Measurements from ENCODE around the gene TUT1. TPM values are rescaled to one million over a fixed set of nuclear protein-coding genes. Genes with fewer than 3 reads are reported as not detected.
"Not testable (repeated sequence)": the region's sequence is repeated elsewhere in the genome, so short reads cannot be mapped to it uniquely, and the experiment has no call there.

Gene TUT1
- total and polyA plus RNA-seq, 3 donors from 2014 or later, result 24.3 to 30.0 (median 25.0) TPM

DNA sequence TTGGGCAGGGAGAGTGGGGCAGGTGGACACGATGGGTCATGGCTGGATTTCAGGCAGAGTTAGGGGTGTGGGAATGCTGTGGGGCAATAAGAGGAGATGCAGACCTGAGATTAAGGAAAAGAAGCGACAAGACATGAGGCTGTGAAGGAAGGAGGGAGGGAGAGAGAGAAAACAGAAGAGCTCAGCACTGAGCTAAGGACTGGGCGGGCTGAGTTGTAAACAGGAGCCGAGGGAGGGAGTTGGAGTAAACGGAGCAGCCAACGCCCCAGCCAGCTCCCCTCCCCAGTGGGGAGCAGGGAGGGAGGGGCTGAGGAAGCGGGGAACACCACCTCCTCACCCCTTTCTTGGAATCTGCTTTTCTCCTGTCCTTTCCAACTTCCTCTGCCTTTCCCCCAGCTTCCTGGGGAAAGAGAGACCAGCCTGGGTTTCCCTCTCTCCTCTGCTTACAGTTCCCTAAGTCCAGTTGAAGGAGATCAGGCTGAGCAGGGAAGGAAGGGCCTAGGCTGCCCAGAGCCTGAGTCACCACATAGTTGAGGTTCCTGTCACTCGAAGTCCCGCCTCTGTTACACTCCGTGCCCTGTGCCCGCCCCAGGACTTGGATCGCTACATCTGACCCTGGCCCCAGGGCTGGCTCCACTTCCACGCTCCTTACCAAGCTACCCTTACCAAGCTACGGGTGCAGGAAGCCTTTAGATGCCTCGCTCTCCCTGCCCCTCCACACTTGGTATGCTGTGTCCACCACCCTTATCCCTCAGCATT, 38.1 kb downstream of the TUT1 start:
- Histone ChIP-seq H3K36me3 (ENCODE audit: low read depth, missing control alignments) (no peaks in the 10 kb centered on the region), H3K27me3 (no peaks in the 10 kb centered on the region), H3K4me1 (peaks cover 71% of the 10 kb centered on the region), H3K27ac (peak overlapping the region; percentile 85 to 89), H3K4me3 (peak overlapping the region in 1 of 2 donors; percentile 3), H3K9me3 (no peaks in the 10 kb centered on the region)
- no peak for TF ChIP-seq POLR2A (IDR thresholded peaks at IDR 0.05)
- TF ChIP-seq CTCF (IDR thresholded peaks at IDR 0.05), result no peak
- intact Hi-C loops (cut with DNase I; ENCODE audit: low total_unique reads), result no loop called here
- peak; percentile 81 for DNase-seq
- 22 to 37% methylated on average over 8 to 15 of the region's 15 CpGs for WGBS, 2 donors

GRCh38 chr11:62552485-62553079, 38.7 kb downstream of the TUT1 start:
- no peaks in the 10 kb centered on the region for H3K9me3 ChIP-seq
- peak overlapping the region; percentile 85 to 89 for H3K27ac ChIP-seq
- peaks cover 78% of the 10 kb centered on the region for H3K4me1 ChIP-seq
- intact Hi-C loops (cut with DNase I; ENCODE audit: low total_unique reads), result no loop called here
- no peak overlapping the region for H3K4me3 ChIP-seq
- TF ChIP-seq POLR2A (IDR thresholded peaks at IDR 0.05) (no peak), CTCF (IDR thresholded peaks at IDR 0.05) (no peak)
- 43 to 51% methylated on average over 4 of the region's 4 CpGs for WGBS, 2 donors
- no peaks in the 10 kb centered on the region for H3K36me3 ChIP-seq (ENCODE audit: low read depth, missing control alignments)
- H3K27me3 ChIP-seq, result no peaks in the 10 kb centered on the region
- DNase-seq, result no peak

DNA sequence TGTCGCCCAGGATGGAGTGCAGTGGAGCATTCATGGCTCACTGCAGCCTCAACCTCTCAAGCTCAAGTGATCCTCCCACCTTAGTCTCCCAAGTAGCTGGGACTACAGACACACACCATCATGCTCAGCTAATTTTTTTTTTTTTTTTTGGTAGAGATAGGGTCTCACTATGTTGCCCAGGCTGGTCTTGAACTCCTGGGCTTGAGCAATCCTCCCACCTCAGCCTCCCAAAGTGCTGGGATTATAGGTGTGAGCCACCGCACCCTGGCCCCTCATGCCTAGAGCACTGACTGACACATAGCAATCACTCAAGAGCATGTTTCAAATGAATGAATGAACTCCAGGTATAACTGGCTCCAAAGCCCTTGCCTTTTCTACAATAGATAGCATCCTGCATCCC, 40.8 kb downstream of the TUT1 start:
- H3K36me3 ChIP-seq (ENCODE audit: low read depth, missing control alignments); H3K27me3 ChIP-seq; intact Hi-C loops (cut with DNase I; ENCODE audit: low total_unique reads); H3K27ac ChIP-seq; H3K9me3 ChIP-seq; DNase-seq; H3K4me3 ChIP-seq: not testable (repeated sequence)
- WGBS, 2 donors, result 91 to 93% methylated on average over 2 of the region's 2 CpGs
- peaks cover 62% of the 10 kb centered on the region for H3K4me1 ChIP-seq

- H3K27ac ChIP-seq, result peak overlapping the region; percentile 21 to 95
- no peak overlapping the region for H3K4me3 ChIP-seq
- H3K27me3 ChIP-seq, result no peaks in the 10 kb centered on the region
- H3K36me3 ChIP-seq (ENCODE audit: low read depth, missing control alignments), result no peaks in the 10 kb centered on the region
- WGBS, 2 donors, result 38 to 59% methylated on average over 17 of the region's 17 CpGs
- H3K4me1 ChIP-seq, result peaks cover 47% of the 10 kb centered on the region
- TF ChIP-seq CTCF (IDR thresholded peaks at IDR 0.05) (no peak), POLR2A (IDR thresholded peaks at IDR 0.05) (no peak)
- H3K9me3 ChIP-seq, result no peaks in the 10 kb centered on the region
- peak; percentile 65 for DNase-seq
- intact Hi-C loops (cut with DNase I; ENCODE audit: low total_unique reads), result loop anchor here (10.0 kb wide), 1 partner anchor 154 kb away; no protein-coding TSS in a partner anchor
Observed at GRCh38 chr11:62548545-62549335, 42.6 kb downstream of the TUT1 start.

DNA sequence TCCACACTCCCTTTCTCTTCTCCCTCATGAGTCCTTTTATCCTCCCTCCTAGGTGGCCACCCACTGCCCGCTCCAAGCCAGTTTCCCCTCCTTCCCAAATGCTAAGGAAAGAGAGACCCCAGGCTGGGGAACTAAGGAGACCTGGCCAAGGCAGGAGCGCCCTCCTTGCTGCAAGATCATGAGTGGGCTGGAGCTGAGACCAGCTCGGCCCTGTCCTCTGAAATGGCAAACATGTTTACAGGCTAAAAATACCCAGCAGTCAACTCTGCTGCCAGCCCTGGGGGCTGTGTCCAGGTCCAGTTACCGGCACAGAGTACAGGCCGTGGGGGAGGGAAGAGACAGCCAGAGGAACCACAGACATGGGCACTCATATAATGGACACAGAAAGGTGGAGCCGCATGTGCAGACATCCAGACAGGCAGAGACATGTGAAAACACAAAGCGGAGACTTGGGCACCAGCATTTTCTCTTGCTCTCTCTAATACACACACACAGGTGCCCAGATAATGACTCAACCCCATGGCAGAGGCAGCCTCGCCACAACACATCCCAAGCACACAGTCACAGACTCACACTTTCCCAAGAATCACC, 43.5 kb downstream of the TUT1 start:
- DNase-seq, result no peak
- Histone ChIP-seq H3K27me3 (no peaks in the 10 kb centered on the region), H3K4me3 (peak overlapping the region in 1 of 2 donors; percentile 86), H3K4me1 (peaks cover 44% of the 10 kb centered on the region), H3K27ac (peak overlapping the region; percentile 84 to 95), H3K36me3 (ENCODE audit: low read depth, missing control alignments) (no peaks in the 10 kb centered on the region), H3K9me3 (no peaks in the 10 kb centered on the region)
- WGBS, 2 donors, result 20 to 37% methylated on average over 8 of the region's 8 CpGs
- TF ChIP-seq CTCF (IDR thresholded peaks at IDR 0.05), result no peak
- TF ChIP-seq POLR2A (IDR thresholded peaks at IDR 0.05), result no peak
- intact Hi-C loops (cut with DNase I; ENCODE audit: low total_unique reads), result loop anchor here (10.0 kb wide), 1 partner anchor 153 kb away; no protein-coding TSS in a partner anchor

Measured in testis (tissue), 3 donors.